ENCODE measurements around the gene RNF130.

RNF130 gene

GRCh38 chr5:180116077-180116999 lies 44.8 kb upstream of the RNF130 start:
- no peak for TF ChIP-seq CTCF (conservative IDR thresholded peaks at IDR 0.05; ENCODE audit: control insufficient read depth, insufficient read depth, low read depth, low read length)
- H3K4me3 ChIP-seq (ENCODE audit: control insufficient read depth, low read depth, low read length): no peak overlapping the region

GRCh38 chr5:180115326-180116076 lies 43.9 kb upstream of the RNF130 start:
- no peak overlapping the region for H3K4me3 ChIP-seq (ENCODE audit: control insufficient read depth, low read depth, low read length)
- no peak for DNase-seq (ENCODE audit: low read depth)
- TF ChIP-seq CTCF (conservative IDR thresholded peaks at IDR 0.05; ENCODE audit: control insufficient read depth, insufficient read depth, low read depth, low read length): no peak

More at GRCh38 chr5:180116077-180116999, 44.8 kb upstream of the RNF130 start:
- no peak for DNase-seq (ENCODE audit: low read depth)

- DNase-seq (ENCODE audit: low read depth): no peak
- no peak overlapping the region for H3K4me3 ChIP-seq (ENCODE audit: control insufficient read depth, low read depth, low read length)
- no peak for TF ChIP-seq CTCF (conservative IDR thresholded peaks at IDR 0.05; ENCODE audit: control insufficient read depth, insufficient read depth, low read depth, low read length)
These were observed 42.9 kb upstream of the RNF130 start for GRCh38 chr5:180114304-180115003.

GRCh38 chr5:180113660-180114303 lies 42.2 kb upstream of the RNF130 start:
- DNase-seq (ENCODE audit: low read depth): no peak
- no peak overlapping the region for H3K4me3 ChIP-seq (ENCODE audit: control insufficient read depth, low read depth, low read length)
- no peak for TF ChIP-seq CTCF (conservative IDR thresholded peaks at IDR 0.05; ENCODE audit: control insufficient read depth, insufficient read depth, low read depth, low read length)

GRCh38 chr5:180112181-180112861 lies 40.8 kb upstream of the RNF130 start:
- no peak for DNase-seq (ENCODE audit: low read depth)
- no peak for TF ChIP-seq CTCF (conservative IDR thresholded peaks at IDR 0.05; ENCODE audit: control insufficient read depth, insufficient read depth, low read depth, low read length)
- no peak overlapping the region for H3K4me3 ChIP-seq (ENCODE audit: control insufficient read depth, low read depth, low read length)

Measured in fibroblast of mammary gland (primary cell).